ENCODE measurements around the gene FOXB1.
A peak's percentile ranks its signal among the peaks of the same experiment; 100 is the strongest.

Gene FOXB1

DNA sequence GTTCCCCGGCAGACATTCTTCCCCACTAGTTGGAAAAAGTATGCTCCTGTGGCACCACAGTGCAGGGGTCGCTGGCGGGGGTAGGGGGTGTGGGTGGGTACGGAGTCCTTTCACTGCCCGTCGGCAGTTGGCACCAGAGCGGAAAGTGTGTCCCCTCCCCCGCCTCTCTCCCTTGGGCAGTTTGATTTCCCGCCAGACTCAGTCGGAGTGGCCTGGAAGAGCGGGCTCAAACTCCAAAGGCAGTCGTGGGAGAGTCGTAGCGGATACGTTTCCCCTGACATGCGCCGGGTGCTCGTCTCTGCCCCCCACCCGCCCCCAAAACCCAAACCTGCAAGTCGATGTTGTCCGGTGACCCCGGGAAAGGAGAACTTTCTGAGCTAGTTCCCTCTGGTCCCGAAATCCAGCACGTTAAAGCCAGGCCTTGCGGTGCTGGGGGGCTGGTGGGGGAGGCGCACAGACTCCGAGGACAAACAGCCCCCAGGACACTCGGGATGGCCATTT, 4.4 kb upstream of the FOXB1 start:
- no peak for DNase-seq

DNA sequence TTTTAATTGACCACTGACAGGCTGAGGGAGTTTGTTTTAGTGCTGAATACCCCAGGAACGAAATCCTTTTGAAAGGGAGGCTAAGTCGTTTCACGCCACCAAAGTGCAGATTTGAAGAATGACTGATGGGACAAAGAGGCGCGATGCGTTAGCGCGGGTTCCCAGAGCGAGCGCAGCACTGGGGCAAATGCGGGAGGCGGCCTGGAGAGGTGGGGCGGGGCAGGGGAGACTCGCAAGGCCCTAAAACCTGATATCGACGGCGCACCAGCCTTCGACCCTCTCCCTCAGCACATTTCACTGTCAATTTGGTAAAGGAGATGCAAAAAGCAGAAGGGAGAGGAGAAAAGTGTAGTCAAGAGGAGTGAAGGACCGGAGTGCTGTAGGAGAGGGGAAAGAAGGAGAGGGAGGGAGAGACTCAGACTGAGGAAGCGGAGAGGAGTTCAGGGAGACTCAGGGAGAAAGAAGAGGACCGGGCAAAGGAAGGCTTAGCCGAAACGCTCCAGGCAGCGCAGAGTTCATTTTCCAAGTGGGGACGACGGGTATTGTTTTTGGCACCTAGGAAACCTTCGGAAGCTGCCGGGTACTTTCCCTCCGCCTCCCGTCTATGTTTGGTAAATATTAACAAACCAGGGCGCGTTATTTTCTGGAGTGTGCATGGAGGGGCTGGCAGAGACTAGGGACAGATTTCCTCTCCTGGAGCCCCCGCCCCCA, 3.8 kb upstream of the FOXB1 start:
- peak; percentile 38 for DNase-seq

- no peak for DNase-seq
These were observed 3.1 kb upstream of the FOXB1 start for GRCh38 chr15:60000824-60001609.

- DNase-seq, result no peak
These were observed 2.2 kb upstream of the FOXB1 start for GRCh38 chr15:60001610-60002527.

- DNase-seq, result no peak
These were observed 1.4 kb upstream of the FOXB1 start for GRCh38 chr15:60002528-60003218.

- DNase-seq, result peak; percentile 29
These were observed 685 bp upstream of the FOXB1 start for GRCh38 chr15:60003243-60004008.

- peak; percentile 45 for DNase-seq
These were observed 788 bp downstream of the FOXB1 start for GRCh38 chr15:60004846-60005351.

DNA sequence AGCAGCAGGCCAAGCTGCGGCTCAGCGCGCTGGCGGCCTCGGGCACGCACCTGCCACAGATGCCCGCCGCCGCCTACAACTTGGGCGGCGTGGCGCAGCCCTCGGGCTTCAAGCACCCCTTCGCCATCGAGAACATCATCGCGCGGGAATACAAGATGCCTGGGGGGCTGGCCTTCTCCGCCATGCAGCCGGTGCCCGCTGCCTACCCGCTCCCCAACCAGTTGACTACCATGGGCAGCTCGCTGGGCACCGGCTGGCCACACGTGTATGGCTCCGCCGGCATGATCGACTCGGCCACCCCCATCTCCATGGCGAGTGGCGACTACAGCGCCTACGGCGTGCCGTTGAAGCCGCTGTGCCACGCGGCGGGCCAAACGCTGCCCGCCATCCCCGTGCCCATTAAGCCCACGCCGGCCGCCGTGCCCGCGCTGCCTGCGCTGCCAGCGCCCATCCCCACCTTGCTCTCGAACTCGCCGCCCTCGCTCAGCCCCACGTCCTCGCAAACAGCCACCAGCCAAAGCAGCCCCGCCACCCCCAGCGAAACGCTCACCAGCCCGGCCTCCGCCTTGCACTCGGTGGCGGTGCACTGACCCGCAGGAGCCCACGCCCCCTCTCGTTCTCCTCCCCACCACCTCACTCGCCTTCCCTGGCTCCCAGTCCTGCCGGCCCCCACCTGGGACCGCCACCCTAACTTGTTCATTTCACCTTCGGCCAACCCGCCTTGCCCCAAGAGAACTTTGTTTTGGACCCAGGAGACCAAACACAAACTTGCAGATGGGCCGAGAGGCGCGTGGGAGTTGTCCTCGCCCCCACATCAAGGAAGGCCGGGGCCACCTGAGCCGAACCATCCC, 1.5 kb downstream of the FOXB1 start:
- peak; percentile 38 for DNase-seq

DNA sequence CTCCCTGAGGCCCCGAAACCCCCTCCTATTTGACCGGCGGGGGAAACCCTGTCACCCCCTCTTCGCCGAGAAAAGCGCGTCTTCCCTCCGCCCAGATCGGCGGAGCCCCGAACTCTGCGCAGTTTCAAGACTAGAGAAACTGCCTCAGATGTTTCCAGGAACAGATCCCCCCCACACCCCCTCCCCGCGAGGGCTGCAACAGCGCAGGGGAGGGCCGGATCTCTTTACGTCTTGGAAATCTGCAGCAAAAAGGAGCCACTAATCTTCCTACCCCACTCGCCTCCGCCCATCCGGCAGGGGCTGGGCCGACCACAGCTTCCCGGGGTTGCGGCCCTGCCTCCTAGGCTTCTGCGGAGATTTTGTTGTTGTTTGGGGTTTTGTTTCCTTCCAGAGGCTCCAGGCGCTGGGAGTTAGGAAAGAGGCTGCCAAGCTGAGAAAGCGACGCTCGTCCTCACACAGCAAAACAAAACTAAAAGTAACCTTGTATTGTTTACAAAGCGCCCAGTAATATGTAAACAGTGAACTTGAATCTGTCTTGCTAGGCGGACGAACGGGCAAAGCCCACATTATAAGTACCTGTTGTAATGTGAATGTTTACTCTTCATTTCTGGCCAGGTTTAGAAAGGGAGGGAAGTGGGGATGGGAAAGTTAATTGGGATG, 2.2 kb downstream of the FOXB1 start:
- DNase-seq, result peak; percentile 79

DNA sequence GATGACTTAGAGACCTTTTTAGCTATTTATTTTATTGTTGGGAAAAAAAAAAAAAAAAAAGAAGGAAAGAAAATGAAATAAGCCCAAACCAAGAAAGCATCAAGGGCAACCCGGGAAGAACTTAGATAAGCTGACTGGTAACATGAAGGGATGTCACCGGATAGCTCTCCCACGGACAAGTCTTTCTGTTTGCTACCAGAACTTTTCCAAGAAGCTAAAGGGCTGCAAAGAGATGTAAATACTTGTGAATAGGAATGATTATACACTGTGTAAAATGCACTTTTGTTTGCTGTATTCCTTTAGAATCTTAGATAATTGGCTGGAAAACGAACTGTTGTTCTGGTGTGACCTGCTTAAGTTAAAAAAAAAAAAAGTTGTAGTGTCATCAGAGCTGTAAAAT, 2.8 kb downstream of the FOXB1 start:
- no peak for DNase-seq

GRCh38 chr15:60009124-60009960, 5.2 kb downstream of the FOXB1 start:
- no peak for DNase-seq

- DNase-seq, result no peak
These were observed 6.0 kb downstream of the FOXB1 start for GRCh38 chr15:60009980-60010732.

DNA sequence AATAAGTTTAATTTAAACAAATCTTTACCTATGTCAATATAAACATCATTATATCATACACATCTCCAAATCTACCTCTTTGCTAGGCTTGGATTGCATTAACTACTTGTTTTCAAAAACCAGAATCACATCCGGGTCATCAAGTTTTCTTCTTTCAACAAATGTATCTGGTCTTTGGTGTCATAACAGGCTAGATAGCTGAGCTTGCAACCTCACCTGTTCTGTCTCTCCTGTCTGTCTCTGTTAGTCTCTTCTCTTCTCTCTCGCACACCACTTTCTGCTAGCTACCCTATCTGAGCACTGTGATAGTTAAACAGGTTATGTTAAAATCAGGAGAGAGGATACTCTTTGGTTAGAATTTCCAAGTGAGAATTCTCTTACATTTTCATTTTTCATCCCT, 6.7 kb downstream of the FOXB1 start:
- no peak for DNase-seq

GRCh38 chr15:60012695-60013094, 8.6 kb downstream of the FOXB1 start:
- no peak for DNase-seq

GRCh38 chr15:60017538-60018520, 13.7 kb downstream of the FOXB1 start:
- DNase-seq, result no peak

DNA sequence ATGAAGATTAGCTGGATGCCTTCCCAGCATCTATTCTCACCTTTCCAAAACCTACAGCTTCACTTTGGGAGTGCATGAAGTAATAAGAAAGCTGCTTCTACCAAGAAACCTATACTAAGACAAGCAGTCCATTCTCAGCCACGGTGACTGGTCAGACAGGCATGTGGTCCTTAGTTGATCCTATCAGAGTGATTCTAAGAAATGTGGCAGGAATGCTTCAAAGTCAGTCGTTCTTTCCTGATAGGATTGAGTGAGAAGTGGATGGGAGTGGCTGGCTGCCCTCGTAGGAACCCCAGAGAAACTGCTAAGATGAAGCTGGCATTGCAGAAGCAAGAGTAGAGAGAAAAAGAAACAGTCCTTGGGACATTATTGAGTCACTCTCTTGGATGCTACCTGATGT, 16.6 kb downstream of the FOXB1 start:
- no peak for DNase-seq

Data from stimulated activated CD4-positive, alpha-beta T cell treated with anti-CD3 and anti-CD28 coated beads, Interleukin-15, amount 100 ng/mL, for 24 hours (primary cell).